Common myeloid progenitor, CD34-positive (primary cell): ENCODE results near the gene NRAP. TPM values are rescaled to one million over a fixed set of nuclear protein-coding genes. Genes with fewer than 3 reads are reported as not detected.
A peak's percentile ranks its signal among the peaks of the same experiment; 100 is the strongest.

Source experiments
- CTCF ChIA-PET: fragments of 350-600 bp; sonication (Branson Sonifier 250); formaldehyde crosslinking; loops from one replicate; lab custom pipeline; 2021; ENCODE audit warnings: antibody characterized with exemption; lab: Charles Lee
- POLR2A ChIA-PET: fragments of 350-600 bp; sonication (Branson Sonifier 250); formaldehyde crosslinking; loops from one replicate; lab custom pipeline; 2021; ENCODE audit warnings: antibody characterized with exemption; lab: Charles Lee
- DNase-seq, 3 donors: peaks; one replicate each; pipeline versions ENCODE4 v3.0.0 to v3.0.0-alpha.2; 2013
- H3K27ac ChIP-seq, 2 experiments: 1 replicate in 1 of 2; 2 replicates in 1 of 2; pipeline ENCODE4 v1.7.0; 2013; ENCODE audit warnings: inconsistent platforms in 2 of 2, low read length in 2 of 2, mild to moderate bottlenecking in 2 of 2, low read depth in 1 of 2, moderate library complexity in 1 of 2; ENCODE audit not compliant: severe bottlenecking in 2 of 2, insufficient read depth in 1 of 2, poor library complexity in 1 of 2
- H3K27me3 ChIP-seq, 5 experiments: replicated peaks in 2 of 5; 1 replicate in 3 of 5; 2 replicates in 2 of 5; pipeline versions ENCODE4 v1.6.1 to v1.7.0; 2013; ENCODE audit warnings: low read length in 4 of 5, mild to moderate bottlenecking in 2 of 5, moderate library complexity in 2 of 5, inconsistent platforms in 1 of 5; ENCODE audit not compliant: insufficient read depth in 5 of 5, control insufficient read depth in 4 of 5
- H3K36me3 ChIP-seq, 4 experiments: 1 replicate in 2 of 4; 2 replicates in 2 of 4; pipeline versions ENCODE4 v1.6.1 to v1.7.0; 2013; ENCODE audit warnings: low read length in 3 of 4, control low read depth in 1 of 4, mild to moderate bottlenecking in 1 of 4; ENCODE audit not compliant: control insufficient read depth in 4 of 4, insufficient read depth in 4 of 4
- H3K4me1 ChIP-seq, 4 experiments: 1 replicate in 3 of 4; 2 replicates in 1 of 4; pipeline versions ENCODE4 v1.6.1 to v1.7.1; 2013; ENCODE audit warnings: low read length in 3 of 4, mild to moderate bottlenecking in 3 of 4, control low read depth in 1 of 4, inconsistent platforms in 1 of 4, moderate library complexity in 1 of 4; ENCODE audit not compliant: control insufficient read depth in 4 of 4, insufficient read depth in 4 of 4; ENCODE audit errors: control extremely low read depth in 1 of 4
- H3K4me3 ChIP-seq, 7 experiments: 1 replicate in 4 of 7; 2 replicates in 3 of 7; pipeline versions ENCODE4 v1.5.1 to v1.7.0; 2013; ENCODE audit warnings: mild to moderate bottlenecking in 7 of 7, low read length in 6 of 7, moderate library complexity in 6 of 7, inconsistent platforms in 2 of 7, low read depth in 2 of 7, control low read depth in 1 of 7; ENCODE audit not compliant: insufficient read depth in 4 of 7, control insufficient read depth in 1 of 7; ENCODE audit errors: extremely low read depth in 1 of 7
- H3K9me3 ChIP-seq, 5 experiments: 1 replicate in 4 of 5; 2 replicates in 1 of 5; pipeline versions ENCODE4 v1.6.1 to v1.7.1; 2013; ENCODE audit warnings: low read length in 4 of 5, mild to moderate bottlenecking in 2 of 5, inconsistent platforms in 1 of 5, low read depth in 1 of 5, moderate library complexity in 1 of 5; ENCODE audit not compliant: control insufficient read depth in 4 of 5, insufficient read depth in 2 of 5; ENCODE audit errors: control extremely low read depth in 1 of 5
- WGBS: methylation state at CpG from one replicate; pipeline ENCODE4 v1.1.5; 2013; ENCODE audit not compliant: insufficient coverage; 5-methylcytosine and 5-hydroxymethylcytosine counted together
- polyA plus RNA-seq: library from polyadenylated mRNA; unstranded; fragments of 120-200 nt; gene quantifications from one replicate; pipeline ENCODE4 v1.2.1, GENCODE V29; 2013

Gene NRAP, protein sequence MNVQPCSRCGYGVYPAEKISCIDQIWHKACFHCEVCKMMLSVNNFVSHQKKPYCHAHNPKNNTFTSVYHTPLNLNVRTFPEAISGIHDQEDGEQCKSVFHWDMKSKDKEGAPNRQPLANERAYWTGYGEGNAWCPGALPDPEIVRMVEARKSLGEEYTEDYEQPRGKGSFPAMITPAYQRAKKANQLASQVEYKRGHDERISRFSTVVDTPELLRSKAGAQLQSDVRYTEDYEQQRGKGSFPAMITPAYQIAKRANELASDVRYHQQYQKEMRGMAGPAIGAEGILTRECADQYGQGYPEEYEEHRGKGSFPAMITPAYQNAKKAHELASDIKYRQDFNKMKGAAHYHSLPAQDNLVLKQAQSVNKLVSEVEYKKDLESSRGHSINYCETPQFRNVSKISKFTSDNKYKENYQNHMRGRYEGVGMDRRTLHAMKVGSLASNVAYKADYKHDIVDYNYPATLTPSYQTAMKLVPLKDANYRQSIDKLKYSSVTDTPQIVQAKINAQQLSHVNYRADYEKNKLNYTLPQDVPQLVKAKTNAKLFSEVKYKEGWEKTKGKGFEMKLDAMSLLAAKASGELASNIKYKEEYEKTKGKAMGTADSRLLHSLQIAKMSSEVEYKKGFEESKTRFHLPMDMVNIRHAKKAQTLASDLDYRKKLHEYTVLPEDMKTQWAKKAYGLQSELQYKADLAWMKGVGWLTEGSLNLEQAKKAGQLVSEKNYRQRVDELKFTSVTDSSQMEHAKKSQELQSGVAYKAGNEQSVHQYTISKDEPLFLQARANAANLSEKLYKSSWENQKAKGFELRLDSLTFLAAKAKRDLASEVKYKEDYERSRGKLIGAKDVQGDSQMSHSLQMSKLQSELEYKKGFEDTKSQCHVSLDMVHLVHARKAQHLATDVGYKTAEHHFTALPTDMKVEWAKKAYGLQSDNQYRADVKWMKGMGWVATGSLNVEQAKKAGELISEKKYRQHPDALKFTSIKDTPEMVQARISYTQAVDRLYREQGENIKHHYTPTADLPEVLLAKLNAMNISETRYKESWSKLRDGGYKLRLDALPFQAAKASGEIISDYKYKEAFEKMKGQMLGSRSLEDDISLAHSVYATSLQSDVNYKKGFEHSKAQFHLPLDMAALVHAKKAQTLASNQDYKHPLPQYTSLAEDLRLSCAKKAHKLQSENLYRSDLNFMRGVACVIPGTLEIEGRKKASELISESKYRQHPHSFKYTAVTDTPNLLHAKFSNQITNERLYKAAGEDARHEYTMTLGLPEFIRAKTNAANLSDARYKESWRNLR (N-terminal part only)
- not detected for polyA plus RNA-seq

DNA sequence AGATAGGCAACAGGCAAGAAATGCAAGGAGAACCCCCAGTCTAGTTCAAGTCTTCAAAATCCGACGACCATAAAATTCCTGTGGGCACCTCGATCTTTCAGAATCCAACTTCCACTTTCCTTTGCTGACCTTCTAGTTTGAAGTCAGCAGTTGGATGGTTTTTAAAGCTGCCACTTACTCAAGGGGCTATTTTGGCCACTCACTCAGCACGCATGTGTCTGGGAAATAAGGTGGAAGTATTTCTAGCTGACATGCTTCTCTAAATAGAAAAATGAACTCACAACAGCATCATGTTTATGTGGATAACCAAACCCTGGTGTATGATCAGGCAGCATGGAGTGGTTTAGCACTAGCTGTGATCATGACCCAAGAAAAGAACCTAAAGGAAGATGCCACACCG lies at the start of gene NRAP:
Gene NRAP, minus strand, starts transcription at position 134 of the 400 bp plus-strand sequence. CDS start 159 bp downstream, outside the sequence.
- DNase-seq = no peak
- H3K36me3 ChIP-seq = no peaks in the 10 kb centered on the region
- H3K4me1 ChIP-seq = peaks cover 0 to 5% (median 0%) of the 10 kb centered on the region in 4 experiments
- no peak within 1 kb of the TSS for H3K27ac ChIP-seq
- no peak within 1 kb of the TSS for H3K4me3 ChIP-seq
- H3K27me3 ChIP-seq = no peaks in the 10 kb centered on the region
- ChIA-PET POLR2A (no interaction called here), CTCF (no interaction called here)
- WGBS = 80% methylated on average over 3 of the region's 5 CpGs
- H3K9me3 ChIP-seq = no peaks in the 10 kb centered on the region

DNA sequence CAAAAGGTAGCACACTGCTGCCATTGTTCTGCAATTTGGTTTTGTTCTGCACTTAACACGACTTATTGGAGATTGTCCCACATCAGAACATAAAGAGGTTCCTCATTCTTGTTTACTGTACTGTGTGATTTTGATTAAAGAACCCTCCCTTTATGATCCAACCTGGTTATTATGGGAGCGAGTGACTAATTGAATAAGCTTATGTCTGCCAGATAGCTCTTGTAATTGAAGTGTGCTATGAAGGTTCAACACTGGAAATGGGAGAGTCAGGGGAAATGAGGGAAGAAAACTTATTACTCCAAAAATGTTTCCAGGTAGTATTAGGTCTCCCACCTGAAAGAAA lies 49.8 kb upstream of the NRAP start:
- WGBS = 29% methylated on average over 1 of the region's 2 CpGs
- peak in 2 of 3 donors; percentile 8 to 17 for DNase-seq
- Histone ChIP-seq H3K9me3 (no peaks in the 10 kb centered on the region), H3K4me1 (peaks cover 2 to 12% (median 9%) of the 10 kb centered on the region in 4 experiments), H3K27me3 (no peaks in the 10 kb centered on the region), H3K36me3 (peaks cover 0 to 15% (median 5%) of the 10 kb centered on the region in 4 experiments), H3K4me3 (no peak overlapping the region), H3K27ac (no peak overlapping the region)
- CTCF ChIA-PET = interaction anchor here (1.0 to 1.6 kb wide), 4 partner anchors 9 to 88 kb away, joined by 4 to 8 read pairs (median 4); no protein-coding TSS in a partner anchor
- POLR2A ChIA-PET = no interaction called here

DNA sequence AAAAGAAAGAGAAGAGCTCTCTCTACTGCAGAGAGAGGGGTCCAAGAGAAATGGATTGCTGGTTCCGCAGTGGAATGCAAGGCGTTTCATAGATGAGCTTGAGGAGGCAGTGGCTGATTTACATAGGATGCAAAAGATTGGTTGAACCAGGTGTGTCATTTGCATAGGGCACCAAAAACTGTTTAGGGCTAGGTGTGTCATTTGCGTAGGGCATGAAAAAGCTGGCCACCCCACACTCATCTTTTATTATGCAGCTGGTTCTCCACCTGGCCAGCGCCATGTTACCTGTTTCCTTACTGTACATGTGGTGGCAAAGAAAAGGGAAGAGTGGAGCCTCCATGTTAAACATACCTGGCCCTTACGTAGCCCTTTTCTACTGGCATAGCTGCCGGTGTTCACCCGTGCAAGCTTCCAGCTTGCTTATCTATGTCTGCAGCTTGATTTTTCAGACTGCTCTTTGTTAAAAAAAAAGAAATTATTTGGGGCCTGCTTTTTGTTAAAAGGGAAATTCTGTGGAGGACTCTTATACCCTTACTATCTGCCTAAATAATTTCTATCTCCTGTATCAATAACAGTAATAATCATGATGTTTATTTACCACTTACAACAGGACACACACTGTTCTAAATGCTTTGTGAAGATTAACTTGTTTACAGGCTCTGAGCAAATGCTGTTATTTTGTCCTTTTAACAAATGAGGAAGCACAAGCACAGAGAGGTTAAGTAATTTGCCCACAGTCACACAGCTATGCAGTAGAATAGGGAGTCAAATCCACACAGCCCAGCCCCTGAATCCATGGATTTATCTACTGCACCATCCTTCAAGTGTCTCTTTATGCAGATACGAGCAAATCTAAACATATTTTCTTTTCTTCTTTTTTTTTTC lies 49.2 kb upstream of the NRAP start:
- 81% methylated on average over 5 of the region's 8 CpGs for WGBS
- CTCF ChIA-PET = interaction anchor here (1.0 to 1.6 kb wide), 4 partner anchors 8 to 88 kb away, joined by 4 to 8 read pairs (median 4); no protein-coding TSS in a partner anchor
- Histone ChIP-seq H3K9me3 (no peaks in the 10 kb centered on the region), H3K36me3 (peaks cover 0 to 15% (median 5%) of the 10 kb centered on the region in 4 experiments), H3K27ac (no peak overlapping the region), H3K4me3 (no peak overlapping the region), H3K27me3 (no peaks in the 10 kb centered on the region), H3K4me1 (peaks cover 2 to 12% (median 9%) of the 10 kb centered on the region in 4 experiments)
- DNase-seq = peak in 2 of 3 donors; percentile 28 to 64
- POLR2A ChIA-PET = no interaction called here

DNA sequence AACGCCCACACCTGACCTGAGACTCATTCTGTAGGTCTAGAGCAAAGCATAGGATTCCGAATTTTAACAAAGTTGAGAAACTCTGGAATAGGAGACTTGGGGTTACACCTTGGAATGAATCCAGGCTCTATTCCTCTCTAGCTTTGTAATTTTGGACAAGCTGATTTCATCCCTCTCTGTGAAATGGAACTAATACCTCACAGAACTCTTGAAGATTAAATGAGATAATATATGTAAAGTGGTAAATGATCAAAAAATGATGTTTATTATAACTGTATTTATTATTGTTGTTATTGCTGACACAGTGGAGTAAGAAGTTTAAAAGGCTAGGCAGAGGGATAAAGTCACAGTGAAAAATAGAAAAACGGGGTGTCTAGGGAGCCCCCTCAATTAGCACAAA lies 48.2 kb upstream of the NRAP start:
- POLR2A ChIA-PET = no interaction called here
- DNase-seq = no peak
- 100% methylated on average over 3 of the region's 3 CpGs for WGBS
- Histone ChIP-seq H3K27me3 (no peaks in the 10 kb centered on the region), H3K4me1 (peaks cover 1 to 13% (median 10%) of the 10 kb centered on the region in 4 experiments), H3K27ac (no peak overlapping the region), H3K9me3 (no peaks in the 10 kb centered on the region), H3K36me3 (peaks cover 0 to 15% (median 5%) of the 10 kb centered on the region in 4 experiments), H3K4me3 (no peak overlapping the region)
- CTCF ChIA-PET = interaction anchor here (1.1 kb wide), 1 partner anchor 66 kb away, joined by 3 read pairs; no protein-coding TSS in a partner anchor

DNA sequence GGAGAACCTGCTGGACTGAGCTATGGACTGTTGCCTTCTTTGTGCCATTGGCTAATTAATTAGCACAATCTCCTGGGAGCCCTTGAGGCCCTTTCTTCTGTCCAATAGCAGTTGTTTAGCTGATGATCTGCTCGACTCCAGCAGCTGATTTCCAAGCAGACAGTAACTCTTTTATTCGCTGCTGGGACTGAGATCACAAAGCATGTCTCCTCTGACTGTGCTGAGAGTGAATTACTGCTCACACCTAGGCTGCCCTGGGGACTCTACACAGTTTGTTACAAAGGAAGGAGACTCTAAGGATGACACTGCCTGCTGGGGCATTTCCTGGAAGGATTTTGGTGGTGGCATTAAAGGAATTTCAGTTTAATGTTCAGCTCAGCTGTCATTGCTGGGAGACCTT lies 47.3 kb upstream of the NRAP start:
- no peaks in the 10 kb centered on the region for H3K9me3 ChIP-seq
- 93% methylated on average over 2 of the region's 2 CpGs for WGBS
- H3K4me1 ChIP-seq = peaks cover 0 to 14% (median 7%) of the 10 kb centered on the region in 4 experiments
- peaks cover 0 to 15% (median 6%) of the 10 kb centered on the region in 4 experiments for H3K36me3 ChIP-seq
- no peak for DNase-seq
- POLR2A ChIA-PET = no interaction called here
- no peaks in the 10 kb centered on the region for H3K27me3 ChIP-seq
- CTCF ChIA-PET = interaction anchor here (1.1 to 1.5 kb wide), 3 partner anchors 38 to 71 kb away, joined by 3 read pairs; no protein-coding TSS in a partner anchor
- H3K4me3 ChIP-seq = no peak overlapping the region
- no peak overlapping the region for H3K27ac ChIP-seq
